LNCAP (cell line): ENCODE results near the gene NYAP2.

Experiments
- CTCF ChIP-seq: fragments of 450-650 bp; IDR thresholded peaks from 2 replicates; pipeline ENCODE4 v1.5.1; 2017; ENCODE audit warnings: mild to moderate bottlenecking

Gene NYAP2

GRCh38 chr2:225486236-225486635, 86.7 kb downstream of the NYAP2 start:
- no peak for TF ChIP-seq CTCF

- no peak for TF ChIP-seq CTCF
These were observed 88.4 kb downstream of the NYAP2 start for GRCh38 chr2:225487878-225488416.

- no peak for TF ChIP-seq CTCF
These were observed 89.2 kb downstream of the NYAP2 start for GRCh38 chr2:225488743-225489142.

- TF ChIP-seq CTCF = no peak
These were observed 94.0 kb downstream of the NYAP2 start for GRCh38 chr2:225493420-225494099.

GRCh38 chr2:225494100-225494459, 94.6 kb downstream of the NYAP2 start:
- no peak for TF ChIP-seq CTCF

GRCh38 chr2:225495706-225496105, 96.2 kb downstream of the NYAP2 start:
- TF ChIP-seq CTCF = no peak

- no peak for TF ChIP-seq CTCF
These were observed 97.1 kb downstream of the NYAP2 start for GRCh38 chr2:225496568-225496967.

GRCh38 chr2:225497166-225497565, 97.7 kb downstream of the NYAP2 start:
- TF ChIP-seq CTCF = no peak
